ENCODE results near the gene PPAT. TPM values are rescaled to one million over a fixed set of nuclear protein-coding genes. Genes with fewer than 3 reads are reported as not detected.

PPAT gene
- 10 to 100 TPM in 1 of 2 donors, 1 to 10 TPM in 1; 7.0 to 12.2 TPM for total RNA-seq

DNA sequence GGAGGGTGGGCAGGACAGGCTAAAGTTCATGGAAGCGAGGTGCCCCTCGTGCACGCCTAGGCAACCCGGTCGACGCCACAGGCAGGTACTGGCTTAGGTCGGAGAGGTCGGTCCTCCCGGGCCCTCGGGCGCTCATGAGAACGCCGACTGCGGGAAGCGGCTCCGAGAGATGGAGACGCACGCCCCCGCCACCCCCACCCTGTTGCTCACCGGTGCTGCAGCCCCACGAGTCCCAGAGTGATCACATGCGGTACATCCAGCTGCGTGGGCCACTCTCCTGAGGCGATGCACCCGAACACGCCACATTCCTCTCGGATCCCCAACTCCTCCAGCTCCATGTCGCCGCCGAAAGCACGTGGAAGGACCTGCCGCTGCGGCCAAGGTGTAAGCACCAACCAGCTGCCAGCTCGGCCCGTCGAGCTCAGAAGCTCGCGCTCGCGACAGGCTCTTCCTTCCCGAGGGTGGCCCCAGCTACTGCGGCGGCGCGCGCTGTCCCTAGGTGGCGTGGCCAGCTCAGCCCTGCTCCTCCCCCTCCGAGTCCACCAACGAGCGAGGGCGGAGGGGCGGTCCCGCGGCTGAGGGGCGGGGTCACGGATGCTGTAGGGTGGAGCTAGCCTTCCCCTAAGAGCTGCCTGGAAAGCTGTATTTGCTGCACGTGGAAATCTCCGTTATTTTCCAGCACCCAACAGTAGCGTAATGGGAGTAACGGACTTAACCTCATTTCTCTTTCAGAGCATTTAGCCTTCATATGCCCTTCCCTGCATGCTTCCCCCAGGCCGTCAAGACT lies at the start of gene PPAT:
Gene PPAT (minus strand): TSS at position 476 of the 787 bp plus-strand sequence. CDS start 138 bp downstream, at position 338.
- 0% methylated on average over 43 of the region's 61 CpGs for WGBS
- intact Hi-C loops (cut with DNase I), result loop anchor here (10.0 kb wide), 1 partner anchor 109 kb away; no protein-coding TSS in a partner anchor
- peak; percentile 97 for DNase-seq (ENCODE audit: low spot score)
- no peaks in the 10 kb centered on the region for H3K27me3 ChIP-seq (replicated peaks; ENCODE audit: insufficient read depth)
- no peaks in the 10 kb centered on the region for H3K36me3 ChIP-seq
- TF ChIP-seq, protein P1, sequence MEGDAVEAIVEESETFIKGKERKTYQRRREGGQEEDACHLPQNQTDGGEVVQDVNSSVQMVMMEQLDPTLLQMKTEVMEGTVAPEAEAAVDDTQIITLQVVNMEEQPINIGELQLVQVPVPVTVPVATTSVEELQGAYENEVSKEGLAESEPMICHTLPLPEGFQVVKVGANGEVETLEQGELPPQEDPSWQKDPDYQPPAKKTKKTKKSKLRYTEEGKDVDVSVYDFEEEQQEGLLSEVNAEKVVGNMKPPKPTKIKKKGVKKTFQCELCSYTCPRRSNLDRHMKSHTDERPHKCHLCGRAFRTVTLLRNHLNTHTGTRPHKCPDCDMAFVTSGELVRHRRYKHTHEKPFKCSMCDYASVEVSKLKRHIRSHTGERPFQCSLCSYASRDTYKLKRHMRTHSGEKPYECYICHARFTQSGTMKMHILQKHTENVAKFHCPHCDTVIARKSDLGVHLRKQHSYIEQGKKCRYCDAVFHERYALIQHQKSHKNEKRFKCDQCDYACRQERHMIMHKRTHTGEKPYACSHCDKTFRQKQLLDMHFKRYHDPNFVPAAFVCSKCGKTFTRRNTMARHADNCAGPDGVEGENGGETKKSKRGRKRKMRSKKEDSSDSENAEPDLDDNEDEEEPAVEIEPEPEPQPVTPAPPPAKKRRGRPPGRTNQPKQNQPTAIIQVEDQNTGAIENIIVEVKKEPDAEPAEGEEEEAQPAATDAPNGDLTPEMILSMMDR (IDR thresholded peaks at IDR 0.05), result peak in 3 of 4 experiments; percentile 21 to 71 (median 64)
- peak; percentile 86 for TF ChIP-seq POLR2AphosphoS5 (IDR thresholded peaks at IDR 0.05)
- TF ChIP-seq POLR2A (IDR thresholded peaks at IDR 0.05), result peak; percentile 55
- no peaks in the 10 kb centered on the region for H3K4me1 ChIP-seq (replicated peaks)
- no peaks in the 10 kb centered on the region for H3K9me3 ChIP-seq
- H3K27ac ChIP-seq, result peak within 1 kb of the TSS; percentile 91 to 95
- peak within 1 kb of the TSS; percentile 65 to 66 for H3K4me3 ChIP-seq

DNA sequence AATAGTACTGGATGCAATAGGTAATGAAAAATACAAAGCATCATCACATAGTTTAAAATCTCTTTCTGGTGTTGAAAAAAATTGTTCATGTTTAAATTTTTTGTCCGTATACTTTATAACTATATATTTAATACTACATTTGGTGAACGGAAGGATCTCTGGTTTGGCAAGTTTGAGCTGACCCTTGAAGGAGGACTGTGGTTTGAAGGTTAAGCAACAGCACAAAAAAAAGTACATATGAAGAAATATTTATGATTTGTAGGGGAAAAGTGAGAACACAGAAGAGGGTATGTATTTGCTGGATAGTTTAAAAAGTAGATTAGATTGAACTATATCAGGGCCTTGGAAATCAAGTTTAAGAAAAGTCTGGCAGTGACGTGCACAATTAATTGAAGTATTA lies 45.3 kb upstream of the PPAT start:
- no peak for DNase-seq (ENCODE audit: low spot score)
- intact Hi-C loops (cut with DNase I), result no loop called here
- 87% methylated on average over 3 of the region's 3 CpGs for WGBS
- Histone ChIP-seq H3K9me3 (no peaks in the 10 kb centered on the region), H3K27me3 (replicated peaks; ENCODE audit: insufficient read depth) (no peaks in the 10 kb centered on the region), H3K4me3 (no peak overlapping the region), H3K4me1 (replicated peaks) (no peaks in the 10 kb centered on the region), H3K27ac (no peak overlapping the region), H3K36me3 (peaks cover 0 to 2% of the 10 kb centered on the region in 2 donors)
- TF ChIP-seq POLR2A (IDR thresholded peaks at IDR 0.05) (no peak), POLR2AphosphoS5 (IDR thresholded peaks at IDR 0.05) (no peak)
- TF ChIP-seq, protein P1 (IDR thresholded peaks at IDR 0.05), result no peak

DNA sequence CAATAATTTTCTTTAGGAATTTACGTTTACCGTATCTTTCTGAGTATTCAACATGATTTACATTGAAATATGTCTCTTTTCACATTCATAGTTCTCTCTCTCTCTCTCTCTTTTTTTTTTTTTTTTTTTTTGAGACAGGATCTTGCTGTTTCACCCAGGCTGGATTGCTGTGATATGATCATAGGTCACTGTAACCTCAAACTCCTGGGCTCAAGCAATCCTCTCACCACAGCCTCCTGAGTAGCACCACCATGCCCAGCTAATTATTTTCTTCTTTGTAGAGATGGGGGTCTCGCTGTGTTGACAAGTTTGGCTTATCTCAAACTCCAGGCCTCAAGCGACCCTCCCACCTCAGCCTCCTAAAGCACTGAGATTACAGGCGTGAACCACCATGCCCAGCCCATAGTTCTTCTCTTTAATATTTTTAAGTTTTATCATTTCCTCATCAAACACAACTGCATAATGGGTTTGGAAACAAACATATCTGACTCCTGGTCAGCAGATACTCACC lies 41.8 kb upstream of the PPAT start:
- H3K9me3 ChIP-seq, result no peaks in the 10 kb centered on the region
- H3K27ac ChIP-seq, result no peak overlapping the region
- TF ChIP-seq POLR2AphosphoS5 (IDR thresholded peaks at IDR 0.05), result no peak
- no peak for TF ChIP-seq POLR2A (IDR thresholded peaks at IDR 0.05)
- TF ChIP-seq, protein P1 (IDR thresholded peaks at IDR 0.05), result no peak
- intact Hi-C loops (cut with DNase I), result no loop called here
- no peak for DNase-seq (ENCODE audit: low spot score)
- no peaks in the 10 kb centered on the region for H3K27me3 ChIP-seq (replicated peaks; ENCODE audit: insufficient read depth)
- H3K4me3 ChIP-seq, result no peak overlapping the region
- WGBS, result 95% methylated on average over 5 of the region's 5 CpGs
- H3K4me1 ChIP-seq (replicated peaks), result no peaks in the 10 kb centered on the region
- H3K36me3 ChIP-seq, result no peaks in the 10 kb centered on the region

DNA sequence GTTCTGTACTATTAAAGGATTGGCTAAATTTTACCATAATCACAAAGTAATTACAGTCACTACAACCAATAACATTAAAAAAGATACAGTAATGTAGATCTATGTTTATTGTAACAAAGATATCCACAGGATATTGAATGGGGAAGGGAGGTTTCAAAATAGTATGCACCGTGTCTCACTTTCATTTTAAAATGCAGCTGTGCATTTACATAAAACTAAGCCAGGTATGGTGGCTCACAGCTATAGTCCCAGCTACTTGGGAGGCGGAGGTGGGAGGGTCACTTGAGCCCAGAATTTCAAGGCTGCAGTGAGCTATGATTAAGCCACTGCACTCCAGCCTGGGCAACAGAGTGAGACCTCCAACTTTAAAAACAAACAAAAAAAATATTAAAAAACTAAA lies 40.5 kb upstream of the PPAT start:
- H3K36me3 ChIP-seq, result no peaks in the 10 kb centered on the region
- H3K9me3 ChIP-seq, result no peaks in the 10 kb centered on the region
- no peaks in the 10 kb centered on the region for H3K27me3 ChIP-seq (replicated peaks; ENCODE audit: insufficient read depth)
- no peak overlapping the region for H3K27ac ChIP-seq
- 90% methylated on average over 2 of the region's 2 CpGs for WGBS
- no peak for DNase-seq (ENCODE audit: low spot score)
- H3K4me3 ChIP-seq, result no peak overlapping the region
- TF ChIP-seq POLR2A (IDR thresholded peaks at IDR 0.05), result no peak
- no peak for TF ChIP-seq POLR2AphosphoS5 (IDR thresholded peaks at IDR 0.05)
- TF ChIP-seq, protein P1 (IDR thresholded peaks at IDR 0.05), result no peak
- intact Hi-C loops (cut with DNase I), result loop anchor here (2.0 kb wide), 1 partner anchor 21 kb away; no protein-coding TSS in a partner anchor
- no peaks in the 10 kb centered on the region for H3K4me1 ChIP-seq (replicated peaks)

Data from prostate gland (tissue), 2 donors.